ENCODE results near the gene POMP. TPM values are rescaled to one million over a fixed set of nuclear protein-coding genes. Genes with fewer than 3 reads are reported as not detected.

POMP gene
- total and polyA plus RNA-seq, 4 donors, result 32.2 to 132 (median 41.1) TPM

DNA sequence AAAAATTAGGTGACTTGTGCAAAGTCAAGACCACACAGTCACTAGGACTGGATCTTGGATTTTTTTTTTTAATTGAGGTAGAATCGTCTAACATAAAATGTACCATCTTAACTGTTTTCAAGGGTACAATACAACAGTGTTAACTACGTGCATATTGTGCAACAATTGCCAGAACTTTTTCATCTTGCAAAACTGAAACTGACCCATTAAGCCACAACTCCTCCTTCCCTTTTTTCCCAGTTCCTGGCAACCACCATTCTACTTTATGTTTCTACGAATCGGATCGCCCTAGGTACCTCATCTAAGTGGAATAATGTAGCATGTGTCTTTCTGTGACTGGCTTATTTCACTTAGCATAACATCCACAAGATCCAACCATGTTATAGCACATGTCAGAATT lies 37.5 kb upstream of the POMP start:
- 79% methylated on average over 5 of the region's 5 CpGs for WGBS
- Histone ChIP-seq H3K9me3 (ENCODE audit: control insufficient read depth in 4 of 4, low read length in 3 of 4) (no peaks in the 10 kb centered on the region), H3K27me3 (ENCODE audit: control insufficient read depth in 4 of 4, insufficient read depth in 4 of 4, low read length in 3 of 4) (no peaks in the 10 kb centered on the region), H3K9ac (ENCODE audit: low read depth in 1 of 2, low read length in 2 of 2) (no peak overlapping the region), H3K4me3 (ENCODE audit: low read depth in 1 of 3, low read length in 3 of 3) (no peak overlapping the region), H3K27ac (ENCODE audit: low read depth in 1 of 2, low read length in 2 of 2) (no peak overlapping the region), H3K36me3 (ENCODE audit: control insufficient read depth in 4 of 4, insufficient read depth in 3 of 4, low read depth in 1 of 4, low read length in 3 of 4) (no peaks in the 10 kb centered on the region), H3K4me1 (ENCODE audit: control insufficient read depth in 4 of 4, insufficient read depth in 4 of 4, low read length in 3 of 4) (no peaks in the 10 kb centered on the region)
- TF ChIP-seq, protein P1, sequence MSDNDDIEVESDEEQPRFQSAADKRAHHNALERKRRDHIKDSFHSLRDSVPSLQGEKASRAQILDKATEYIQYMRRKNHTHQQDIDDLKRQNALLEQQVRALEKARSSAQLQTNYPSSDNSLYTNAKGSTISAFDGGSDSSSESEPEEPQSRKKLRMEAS (IDR thresholded peaks at IDR 0.05), result no peak
- TF ChIP-seq YY1 (IDR thresholded peaks at IDR 0.05), result no peak
- TF ChIP-seq, protein P2, sequence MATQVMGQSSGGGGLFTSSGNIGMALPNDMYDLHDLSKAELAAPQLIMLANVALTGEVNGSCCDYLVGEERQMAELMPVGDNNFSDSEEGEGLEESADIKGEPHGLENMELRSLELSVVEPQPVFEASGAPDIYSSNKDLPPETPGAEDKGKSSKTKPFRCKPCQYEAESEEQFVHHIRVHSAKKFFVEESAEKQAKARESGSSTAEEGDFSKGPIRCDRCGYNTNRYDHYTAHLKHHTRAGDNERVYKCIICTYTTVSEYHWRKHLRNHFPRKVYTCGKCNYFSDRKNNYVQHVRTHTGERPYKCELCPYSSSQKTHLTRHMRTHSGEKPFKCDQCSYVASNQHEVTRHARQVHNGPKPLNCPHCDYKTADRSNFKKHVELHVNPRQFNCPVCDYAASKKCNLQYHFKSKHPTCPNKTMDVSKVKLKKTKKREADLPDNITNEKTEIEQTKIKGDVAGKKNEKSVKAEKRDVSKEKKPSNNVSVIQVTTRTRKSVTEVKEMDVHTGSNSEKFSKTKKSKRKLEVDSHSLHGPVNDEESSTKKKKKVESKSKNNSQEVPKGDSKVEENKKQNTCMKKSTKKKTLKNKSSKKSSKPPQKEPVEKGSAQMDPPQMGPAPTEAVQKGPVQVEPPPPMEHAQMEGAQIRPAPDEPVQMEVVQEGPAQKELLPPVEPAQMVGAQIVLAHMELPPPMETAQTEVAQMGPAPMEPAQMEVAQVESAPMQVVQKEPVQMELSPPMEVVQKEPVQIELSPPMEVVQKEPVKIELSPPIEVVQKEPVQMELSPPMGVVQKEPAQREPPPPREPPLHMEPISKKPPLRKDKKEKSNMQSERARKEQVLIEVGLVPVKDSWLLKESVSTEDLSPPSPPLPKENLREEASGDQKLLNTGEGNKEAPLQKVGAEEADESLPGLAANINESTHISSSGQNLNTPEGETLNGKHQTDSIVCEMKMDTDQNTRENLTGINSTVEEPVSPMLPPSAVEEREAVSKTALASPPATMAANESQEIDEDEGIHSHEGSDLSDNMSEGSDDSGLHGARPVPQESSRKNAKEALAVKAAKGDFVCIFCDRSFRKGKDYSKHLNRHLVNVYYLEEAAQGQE (IDR thresholded peaks at IDR 0.05), result no peak
- no peak for TF ChIP-seq RAD21 (IDR thresholded peaks at IDR 0.05)
- TF ChIP-seq FOXA1 (IDR thresholded peaks at IDR 0.05), result no peak
- TF ChIP-seq, protein P3, sequence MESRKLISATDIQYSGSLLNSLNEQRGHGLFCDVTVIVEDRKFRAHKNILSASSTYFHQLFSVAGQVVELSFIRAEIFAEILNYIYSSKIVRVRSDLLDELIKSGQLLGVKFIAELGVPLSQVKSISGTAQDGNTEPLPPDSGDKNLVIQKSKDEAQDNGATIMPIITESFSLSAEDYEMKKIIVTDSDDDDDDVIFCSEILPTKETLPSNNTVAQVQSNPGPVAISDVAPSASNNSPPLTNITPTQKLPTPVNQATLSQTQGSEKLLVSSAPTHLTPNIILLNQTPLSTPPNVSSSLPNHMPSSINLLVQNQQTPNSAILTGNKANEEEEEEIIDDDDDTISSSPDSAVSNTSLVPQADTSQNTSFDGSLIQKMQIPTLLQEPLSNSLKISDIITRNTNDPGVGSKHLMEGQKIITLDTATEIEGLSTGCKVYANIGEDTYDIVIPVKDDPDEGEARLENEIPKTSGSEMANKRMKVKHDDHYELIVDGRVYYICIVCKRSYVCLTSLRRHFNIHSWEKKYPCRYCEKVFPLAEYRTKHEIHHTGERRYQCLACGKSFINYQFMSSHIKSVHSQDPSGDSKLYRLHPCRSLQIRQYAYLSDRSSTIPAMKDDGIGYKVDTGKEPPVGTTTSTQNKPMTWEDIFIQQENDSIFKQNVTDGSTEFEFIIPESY (IDR thresholded peaks at IDR 0.05), result no peak
- TF ChIP-seq RXRA (IDR thresholded peaks at IDR 0.05), result no peak
- TF ChIP-seq HNF4A (conservative IDR thresholded peaks at IDR 0.05), result no peak
- TF ChIP-seq, protein P4, sequence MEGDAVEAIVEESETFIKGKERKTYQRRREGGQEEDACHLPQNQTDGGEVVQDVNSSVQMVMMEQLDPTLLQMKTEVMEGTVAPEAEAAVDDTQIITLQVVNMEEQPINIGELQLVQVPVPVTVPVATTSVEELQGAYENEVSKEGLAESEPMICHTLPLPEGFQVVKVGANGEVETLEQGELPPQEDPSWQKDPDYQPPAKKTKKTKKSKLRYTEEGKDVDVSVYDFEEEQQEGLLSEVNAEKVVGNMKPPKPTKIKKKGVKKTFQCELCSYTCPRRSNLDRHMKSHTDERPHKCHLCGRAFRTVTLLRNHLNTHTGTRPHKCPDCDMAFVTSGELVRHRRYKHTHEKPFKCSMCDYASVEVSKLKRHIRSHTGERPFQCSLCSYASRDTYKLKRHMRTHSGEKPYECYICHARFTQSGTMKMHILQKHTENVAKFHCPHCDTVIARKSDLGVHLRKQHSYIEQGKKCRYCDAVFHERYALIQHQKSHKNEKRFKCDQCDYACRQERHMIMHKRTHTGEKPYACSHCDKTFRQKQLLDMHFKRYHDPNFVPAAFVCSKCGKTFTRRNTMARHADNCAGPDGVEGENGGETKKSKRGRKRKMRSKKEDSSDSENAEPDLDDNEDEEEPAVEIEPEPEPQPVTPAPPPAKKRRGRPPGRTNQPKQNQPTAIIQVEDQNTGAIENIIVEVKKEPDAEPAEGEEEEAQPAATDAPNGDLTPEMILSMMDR (IDR thresholded peaks at IDR 0.05; ENCODE audit: low read depth, low read length, missing input control), result no peak
- no peak for TF ChIP-seq JUND (IDR thresholded peaks at IDR 0.05)
- TF ChIP-seq GABPA (IDR thresholded peaks at IDR 0.05 in 1 of 2, conservative IDR thresholded peaks at IDR 0.05 in 1 of 2), result no peak
- no peak for TF ChIP-seq HNF4G (IDR thresholded peaks at IDR 0.05)
- TF ChIP-seq, protein P5, sequence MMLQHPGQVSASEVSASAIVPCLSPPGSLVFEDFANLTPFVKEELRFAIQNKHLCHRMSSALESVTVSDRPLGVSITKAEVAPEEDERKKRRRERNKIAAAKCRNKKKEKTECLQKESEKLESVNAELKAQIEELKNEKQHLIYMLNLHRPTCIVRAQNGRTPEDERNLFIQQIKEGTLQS (IDR thresholded peaks at IDR 0.05), result no peak
- no peak for TF ChIP-seq FOXA2 (IDR thresholded peaks at IDR 0.05)
- TF ChIP-seq NR2F2 (IDR thresholded peaks at IDR 0.05), result no peak
- no peak for DNase-seq (ENCODE audit: low spot score)

DNA sequence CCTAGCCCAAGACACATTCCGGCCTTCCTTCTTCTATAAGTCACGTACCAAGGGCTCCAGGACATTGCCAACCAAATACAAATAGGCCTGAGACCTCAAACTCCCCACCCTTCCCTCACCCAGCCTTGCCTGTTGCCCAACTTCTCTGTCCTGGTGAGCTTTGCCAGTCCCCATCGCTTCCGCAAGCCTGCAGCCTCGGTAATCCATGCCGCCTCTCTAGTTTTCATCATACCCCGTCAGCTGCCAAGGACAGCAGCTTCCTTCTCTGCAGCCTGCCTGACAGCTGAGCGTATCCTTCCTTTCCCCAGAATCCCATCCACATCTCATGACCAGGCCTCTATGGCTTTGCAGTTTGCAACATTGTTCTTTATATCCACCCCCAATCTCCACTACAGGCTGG lies 36.6 kb upstream of the POMP start:
- WGBS, result 90% methylated on average over 8 of the region's 8 CpGs
- Histone ChIP-seq H3K36me3 (ENCODE audit: control insufficient read depth in 4 of 4, insufficient read depth in 3 of 4, low read depth in 1 of 4, low read length in 3 of 4) (no peaks in the 10 kb centered on the region), H3K4me3 (ENCODE audit: low read depth in 1 of 3, low read length in 3 of 3) (no peak overlapping the region), H3K9me3 (ENCODE audit: control insufficient read depth in 4 of 4, low read length in 3 of 4) (no peaks in the 10 kb centered on the region), H3K27ac (ENCODE audit: low read depth in 1 of 2, low read length in 2 of 2) (no peak overlapping the region), H3K4me1 (ENCODE audit: control insufficient read depth in 4 of 4, insufficient read depth in 4 of 4, low read length in 3 of 4) (no peaks in the 10 kb centered on the region), H3K27me3 (ENCODE audit: control insufficient read depth in 4 of 4, insufficient read depth in 4 of 4, low read length in 3 of 4) (no peaks in the 10 kb centered on the region), H3K9ac (ENCODE audit: low read depth in 1 of 2, low read length in 2 of 2) (no peak overlapping the region)
- DNase-seq (ENCODE audit: low spot score), result no peak
- TF ChIP-seq JUND (IDR thresholded peaks at IDR 0.05), result no peak
- no peak for TF ChIP-seq GABPA (IDR thresholded peaks at IDR 0.05 in 1 of 2, conservative IDR thresholded peaks at IDR 0.05 in 1 of 2)
- TF ChIP-seq, protein P1 (IDR thresholded peaks at IDR 0.05), result no peak
- TF ChIP-seq, protein P5 (IDR thresholded peaks at IDR 0.05), result no peak
- no peak for TF ChIP-seq SP1 (IDR thresholded peaks at IDR 0.05)
- no peak for TF ChIP-seq NR2F2 (IDR thresholded peaks at IDR 0.05)
- TF ChIP-seq TAF1 (conservative IDR thresholded peaks at IDR 0.05), result no peak
- TF ChIP-seq RXRA (IDR thresholded peaks at IDR 0.05), result no peak
